GM18499 (cell line): ENCODE results near the gene TGFB2.

Experiments
- ATAC-seq: cut with Tn5 transposase; IDR thresholded peaks from one replicate; pipeline ENCODE4 v1.9.1; 2021; ENCODE audit warnings: moderate number of reproducible peaks; ENCODE audit not compliant: insufficient read depth, unreplicated experiment

Gene TGFB2

GRCh38 chr1:218330043-218330623 lies 15.0 kb upstream of the TGFB2 start:
- ATAC-seq = peak; percentile 71

DNA sequence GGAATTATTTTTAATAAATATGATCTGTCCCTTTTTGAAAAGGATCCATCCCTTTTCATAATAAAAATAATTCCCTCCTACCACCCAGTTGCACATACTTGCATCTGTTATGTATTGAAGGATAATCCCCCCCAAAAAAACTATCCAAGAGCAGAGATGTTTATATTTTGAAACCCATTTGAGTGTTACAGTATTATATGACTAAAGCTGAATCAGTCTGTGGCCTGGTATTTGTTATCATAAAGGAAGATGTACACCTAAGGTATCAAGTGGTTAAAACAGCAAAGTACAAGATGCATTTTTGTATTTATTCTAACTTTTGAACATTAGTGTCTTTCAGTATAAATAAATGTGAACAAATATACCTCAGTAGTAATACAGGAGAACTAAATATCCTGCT lies 12.7 kb upstream of the TGFB2 start:
- no peak for ATAC-seq

DNA sequence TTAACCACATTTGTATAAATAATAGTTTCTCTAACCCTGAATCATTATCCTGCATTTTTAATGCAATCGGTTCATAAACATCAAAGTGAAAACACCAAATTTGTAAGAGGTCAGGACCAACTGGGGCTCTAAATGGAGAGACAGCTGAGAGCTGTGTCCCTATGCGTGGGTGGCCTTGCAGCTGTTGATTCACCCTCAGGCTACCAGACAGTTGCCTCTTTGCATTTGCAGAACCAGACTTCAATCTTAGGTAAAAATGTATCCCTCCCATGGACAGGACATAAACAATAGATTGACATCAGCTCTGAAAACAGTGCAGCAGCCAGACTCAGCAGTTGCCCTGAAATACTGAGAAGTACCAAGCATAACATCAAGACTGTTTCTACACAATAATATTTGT lies 8.8 kb upstream of the TGFB2 start:
- ATAC-seq = no peak

DNA sequence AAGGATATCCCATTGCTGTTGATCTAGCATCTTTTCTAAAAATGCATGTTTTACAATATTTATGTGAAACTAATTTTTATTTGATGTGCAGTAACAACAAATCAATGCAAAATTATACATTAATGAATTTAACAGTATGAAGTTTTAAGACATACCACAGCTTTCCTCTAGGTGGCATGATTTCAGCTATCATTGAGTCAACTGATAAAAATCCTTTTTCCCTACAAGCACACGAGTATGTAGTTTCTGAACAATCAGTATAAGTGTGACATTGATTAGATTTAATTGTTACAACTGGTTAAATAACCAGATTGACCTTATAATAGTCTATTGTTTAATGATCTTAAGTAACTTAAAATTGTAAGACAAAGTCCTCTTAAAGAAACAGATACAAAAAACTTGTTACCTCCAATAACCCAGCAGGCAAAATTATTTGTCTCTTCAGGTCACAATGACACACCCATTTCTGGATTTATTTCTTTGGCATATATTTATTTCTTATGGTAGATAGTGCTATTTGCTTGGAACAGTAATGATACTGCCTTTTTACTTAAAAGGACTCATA lies 5.8 kb upstream of the TGFB2 start:
- ATAC-seq = no peak

DNA sequence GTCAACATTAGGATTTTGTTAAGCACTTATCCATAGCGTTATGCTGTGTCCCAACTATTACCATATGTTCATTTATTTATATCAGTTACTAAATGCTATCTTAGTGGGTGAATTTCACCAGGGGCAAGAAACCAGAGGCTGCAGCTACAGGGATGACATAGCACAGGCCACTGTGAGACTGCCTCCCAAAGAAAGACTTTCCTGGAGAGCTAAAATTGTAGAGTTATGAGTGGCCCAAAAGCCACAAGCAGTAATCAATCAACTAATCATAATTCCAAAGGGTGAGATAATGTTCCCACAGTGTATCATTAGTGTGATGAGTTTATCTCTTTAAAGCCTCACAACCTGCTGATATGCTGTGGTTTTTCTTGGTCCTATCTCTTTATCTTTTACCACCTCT lies 3.8 kb upstream of the TGFB2 start:
- no peak for ATAC-seq

GRCh38 chr1:218342091-218342490 lies 3.0 kb upstream of the TGFB2 start:
- ATAC-seq = no peak

- no peak for ATAC-seq
These were observed 696 bp downstream of the TGFB2 start for GRCh38 chr1:218345673-218346390.

GRCh38 chr1:218346391-218347204 lies 1.5 kb downstream of the TGFB2 start:
- ATAC-seq = no peak

DNA sequence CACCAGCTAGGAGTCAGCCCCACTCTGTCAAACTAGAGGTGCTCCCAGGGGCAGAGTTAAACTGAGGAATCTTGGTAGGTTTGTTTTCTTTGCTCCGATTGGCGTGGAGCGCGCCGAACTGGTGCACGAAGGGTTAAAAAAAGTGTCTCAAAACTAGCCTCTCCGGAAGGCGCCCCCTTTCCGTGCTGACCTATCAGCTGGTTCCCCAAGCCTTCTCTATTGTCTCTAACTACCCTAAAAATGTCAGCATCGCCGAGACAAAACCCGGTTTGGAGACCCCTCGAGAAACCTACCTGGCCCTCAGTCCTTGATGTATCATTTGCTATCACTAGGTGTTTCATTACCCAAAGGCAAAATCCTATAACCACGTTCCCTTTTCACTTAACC lies 2.2 kb downstream of the TGFB2 start:
- no peak for ATAC-seq

GRCh38 chr1:218347723-218348627 lies 2.8 kb downstream of the TGFB2 start:
- ATAC-seq = no peak

DNA sequence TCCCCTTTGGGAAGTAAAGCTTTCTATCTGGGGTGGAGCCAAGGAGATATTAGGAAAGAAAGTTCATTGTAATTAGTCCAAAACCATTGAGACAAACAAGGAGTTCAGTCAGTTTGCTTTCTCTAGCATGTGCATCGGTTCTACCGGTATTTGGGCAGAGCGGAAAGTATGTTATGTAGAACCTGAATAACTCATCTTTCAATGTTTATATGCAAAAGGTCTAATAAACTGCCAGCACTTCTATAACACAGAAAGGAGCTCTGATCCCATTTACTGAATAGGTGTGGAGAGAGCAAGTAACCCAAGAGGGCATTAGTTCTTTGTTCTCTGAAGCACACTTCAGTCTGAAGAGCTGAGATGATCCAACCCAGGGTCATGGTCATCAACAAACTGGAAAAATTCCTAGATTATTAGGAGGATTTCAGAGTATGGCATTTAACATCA lies 3.5 kb downstream of the TGFB2 start:
- ATAC-seq = no peak

DNA sequence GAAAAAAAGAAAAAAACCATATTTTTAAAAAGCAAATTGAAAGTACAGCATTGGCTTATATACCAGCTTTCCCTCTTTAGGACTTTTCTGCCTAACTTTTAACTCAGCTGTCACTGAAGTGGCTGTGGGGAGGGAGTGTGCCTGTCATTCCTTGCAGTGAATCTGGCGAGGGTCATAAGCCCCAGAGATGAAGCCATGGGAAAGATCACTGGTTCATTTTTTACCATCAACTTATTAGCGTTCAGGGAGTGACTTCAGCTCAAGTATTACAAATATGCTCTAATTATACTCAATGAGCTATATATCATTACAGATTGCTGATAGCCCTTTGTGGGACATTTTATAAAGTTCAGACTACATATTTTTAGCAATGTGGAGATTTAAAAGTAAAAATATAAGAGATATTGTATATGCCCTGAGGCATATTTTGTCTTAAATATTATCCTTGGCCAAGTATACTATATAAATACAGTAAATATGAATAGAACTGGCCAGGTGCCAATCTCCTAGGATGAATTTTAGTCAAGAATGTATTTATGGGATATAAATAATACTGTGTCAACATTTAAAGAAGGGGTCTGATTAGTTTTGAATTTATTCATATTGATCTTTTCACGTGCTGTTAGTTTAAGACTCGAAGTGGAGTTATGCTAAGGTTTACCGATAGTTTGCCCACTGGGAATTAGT lies 4.4 kb downstream of the TGFB2 start:
- no peak for ATAC-seq

DNA sequence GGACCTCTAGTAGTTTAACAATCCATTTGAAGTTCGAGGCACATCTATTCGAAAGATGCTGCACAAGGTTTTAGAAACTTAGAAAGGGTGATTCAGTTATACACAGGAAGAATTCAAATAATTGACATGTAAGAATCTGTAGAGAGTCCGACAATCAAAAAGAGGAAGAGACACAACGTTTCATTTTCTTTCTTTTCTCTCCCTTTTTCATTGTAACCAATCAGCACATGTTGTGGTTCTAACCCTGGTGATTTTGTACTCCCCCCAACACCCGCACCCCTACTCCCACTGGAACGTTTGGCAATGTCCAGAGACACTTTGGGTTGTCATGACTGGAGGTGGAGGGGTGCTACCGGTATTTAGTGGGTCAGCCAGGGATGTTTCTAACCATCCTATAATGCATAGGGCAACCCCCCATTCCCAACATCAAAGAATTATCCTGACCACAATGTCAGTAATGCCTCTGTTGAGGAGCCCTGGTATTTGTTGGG lies 4.9 kb downstream of the TGFB2 start:
- ATAC-seq = no peak

DNA sequence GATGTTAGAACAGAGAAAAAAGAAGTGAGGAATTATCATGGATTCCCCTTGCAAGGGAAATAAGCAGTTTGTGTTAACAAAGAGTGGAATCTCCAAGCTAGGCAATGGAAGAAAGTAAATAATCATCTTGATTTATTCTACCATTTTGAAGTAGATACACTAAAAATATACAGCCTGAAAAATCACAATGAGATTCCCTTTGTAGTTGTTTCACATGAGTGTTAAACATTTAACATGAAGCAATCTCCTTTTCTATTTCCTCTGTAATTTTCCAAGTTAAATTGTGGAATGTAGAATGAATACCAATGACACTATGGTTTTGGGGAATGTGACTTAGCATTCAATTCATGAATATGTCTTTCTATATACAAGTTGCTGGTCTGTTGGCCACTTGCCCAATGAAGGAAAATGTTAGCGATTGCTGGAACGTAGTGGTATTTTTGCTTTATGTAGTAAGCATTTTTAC lies 5.7 kb downstream of the TGFB2 start:
- ATAC-seq = no peak

- ATAC-seq = no peak
These were observed 6.4 kb downstream of the TGFB2 start for GRCh38 chr1:218351391-218352074.

GRCh38 chr1:218352075-218352438 lies 6.9 kb downstream of the TGFB2 start:
- no peak for ATAC-seq

DNA sequence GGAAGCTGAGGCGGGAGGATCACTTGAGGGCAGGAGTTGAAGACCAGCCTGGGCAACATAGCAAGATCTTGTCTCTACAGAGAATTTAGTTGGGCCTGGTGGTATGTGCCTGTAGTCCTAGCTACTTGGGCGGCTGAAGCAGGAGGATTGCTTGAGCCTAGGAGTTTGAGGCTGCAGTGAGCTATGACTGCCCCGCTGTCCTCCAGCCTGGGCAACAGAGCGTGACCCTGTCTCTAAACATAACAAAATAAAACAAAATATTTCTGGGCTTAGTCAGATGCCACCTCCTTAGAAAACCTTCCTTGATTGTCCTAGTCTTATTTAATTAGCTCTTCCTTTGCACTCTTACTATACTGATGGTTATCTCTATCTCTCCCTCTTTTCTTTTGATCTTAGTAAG lies 8.5 kb downstream of the TGFB2 start:
- ATAC-seq = no peak

DNA sequence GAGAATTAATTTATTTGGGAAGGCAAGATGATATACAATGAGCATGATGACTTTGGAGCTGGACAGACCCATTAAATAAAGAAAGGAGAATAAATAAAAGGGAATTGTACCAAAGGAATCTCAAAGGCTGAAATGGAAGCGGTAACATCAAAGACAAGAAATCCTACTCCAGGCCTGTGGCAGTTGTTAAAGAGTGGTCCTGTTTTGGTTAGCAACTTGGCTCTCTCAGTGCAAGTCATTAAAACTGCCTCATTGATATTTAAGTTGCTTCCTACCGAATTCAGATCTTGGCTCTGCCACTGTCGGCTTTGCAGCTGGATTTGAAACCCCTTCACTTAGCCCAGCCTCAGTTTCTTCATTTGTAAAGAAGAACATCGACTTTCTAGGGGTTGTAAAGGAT lies 10.1 kb downstream of the TGFB2 start:
- ATAC-seq = no peak
